HUDEP-2 (cell line): ENCODE data around the gene MED10.

ENCODE experiments used
- DNase-seq, 76 experiments: peaks; one replicate each; lab custom pipeline; 2025; ENCODE audit not compliant: unreplicated experiment in 76 of 76; lab: John Stamatoyannopoulos, UW

The MED10 gene

DNA sequence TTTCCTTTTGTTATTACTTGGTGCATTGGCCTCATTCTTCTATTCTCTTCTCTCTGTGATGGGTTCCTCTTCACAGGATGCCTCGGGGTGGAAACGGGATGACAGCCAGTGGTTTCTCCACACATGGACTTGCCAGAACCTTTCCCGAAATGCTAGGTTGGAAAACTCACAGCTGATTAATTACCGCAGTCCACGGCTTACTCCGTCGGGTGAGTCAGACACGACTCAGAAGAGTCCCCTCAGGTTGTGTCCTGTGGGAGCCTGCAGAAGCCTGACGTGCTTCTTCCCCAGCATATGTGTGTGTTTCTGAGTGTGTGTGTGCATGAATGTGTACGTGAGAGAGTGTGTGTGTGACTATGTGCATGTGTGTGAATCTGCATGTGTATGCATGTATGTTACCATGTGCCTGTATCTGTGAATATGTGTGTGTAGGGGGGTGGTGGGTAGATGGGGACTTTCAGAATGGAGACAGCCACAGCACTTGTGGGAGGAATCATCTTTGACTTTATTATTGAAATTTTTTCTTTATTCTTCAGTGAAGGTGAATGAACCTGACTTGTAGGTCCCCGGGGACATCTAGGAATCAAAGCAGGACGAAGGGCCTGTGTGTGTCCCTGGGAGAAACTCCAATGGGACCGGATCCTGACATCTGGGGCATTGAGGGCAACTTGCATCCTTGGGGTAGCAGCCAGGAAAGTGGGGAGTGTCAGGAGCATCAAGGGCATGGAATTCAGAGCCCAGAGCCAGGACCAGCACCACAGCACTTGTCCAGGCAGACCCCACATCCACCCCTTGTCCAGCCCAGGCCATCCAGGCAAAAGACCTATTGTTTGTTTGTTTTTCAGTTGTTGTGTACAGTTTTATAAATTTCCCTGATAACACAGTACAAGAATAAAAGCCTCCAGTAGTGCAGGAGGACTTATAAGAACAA, 21.9 kb upstream of the MED10 start:
- no peak for DNase-seq

DNA sequence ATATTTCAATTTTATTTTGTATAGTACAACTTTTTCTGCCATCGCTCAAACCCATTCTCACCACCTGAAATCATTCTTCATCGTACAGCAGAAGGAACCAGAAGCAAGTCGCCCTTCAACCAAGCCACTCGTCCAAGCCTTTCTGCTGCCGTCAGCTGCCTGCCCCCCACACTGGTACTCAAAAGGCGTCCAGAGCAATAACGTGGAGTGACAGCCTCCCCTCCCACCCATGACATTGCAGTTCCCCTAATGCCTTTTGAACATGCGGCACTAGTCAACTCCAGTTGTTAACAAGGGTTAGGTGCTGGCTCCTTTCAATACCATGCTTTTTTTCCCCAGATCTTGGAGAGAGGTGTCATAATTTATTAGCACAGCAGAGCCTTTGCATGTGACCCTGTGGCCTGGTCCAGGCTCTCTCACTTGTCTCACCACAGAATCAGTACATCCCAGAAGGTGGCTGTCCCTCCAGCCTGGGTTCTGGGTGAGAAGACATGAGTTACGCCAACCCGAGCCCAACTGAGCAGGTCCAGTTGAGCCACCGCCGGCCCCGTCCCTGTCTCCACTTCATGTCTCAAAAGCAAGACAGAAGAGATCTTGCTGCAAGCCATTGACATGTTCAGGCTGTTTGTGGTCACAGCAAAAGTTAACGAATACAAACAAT, 20.4 kb upstream of the MED10 start:
- DNase-seq: no peak

DNA sequence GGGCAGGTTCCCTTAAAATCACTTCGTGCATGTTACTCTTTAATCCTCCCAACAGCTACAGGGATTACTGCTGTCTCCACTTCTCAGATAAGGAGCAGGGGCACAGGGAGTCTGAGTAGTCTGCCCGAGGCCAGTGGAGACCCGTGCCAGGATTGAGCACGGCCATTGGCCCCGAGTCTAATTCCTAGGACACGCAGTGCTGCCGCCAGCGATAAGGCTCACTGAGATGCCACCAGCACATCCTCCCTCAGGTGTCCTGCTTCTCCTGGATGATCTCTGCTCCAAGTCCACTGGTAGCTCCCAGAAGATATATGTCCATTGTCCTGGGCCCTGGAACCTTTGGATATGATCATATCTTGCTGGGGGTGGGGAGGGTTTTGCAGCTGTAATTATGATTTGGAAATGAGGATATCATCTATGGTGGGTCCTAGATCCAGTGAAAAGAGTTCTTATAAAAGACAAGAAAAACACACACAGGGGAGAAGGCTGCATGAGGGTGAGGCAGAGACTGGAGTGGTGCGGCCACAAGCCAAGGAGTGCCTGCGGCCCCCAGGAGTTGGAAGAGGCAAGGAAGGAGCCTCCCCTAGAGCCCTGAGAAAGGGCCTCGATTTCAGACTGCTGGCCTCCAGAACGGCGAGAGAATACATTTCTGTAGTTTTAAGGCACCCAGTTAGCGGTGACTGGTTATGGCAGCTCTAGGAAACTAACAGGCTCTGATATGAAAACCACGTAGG, 19.4 kb upstream of the MED10 start:
- DNase-seq: no peak

DNA sequence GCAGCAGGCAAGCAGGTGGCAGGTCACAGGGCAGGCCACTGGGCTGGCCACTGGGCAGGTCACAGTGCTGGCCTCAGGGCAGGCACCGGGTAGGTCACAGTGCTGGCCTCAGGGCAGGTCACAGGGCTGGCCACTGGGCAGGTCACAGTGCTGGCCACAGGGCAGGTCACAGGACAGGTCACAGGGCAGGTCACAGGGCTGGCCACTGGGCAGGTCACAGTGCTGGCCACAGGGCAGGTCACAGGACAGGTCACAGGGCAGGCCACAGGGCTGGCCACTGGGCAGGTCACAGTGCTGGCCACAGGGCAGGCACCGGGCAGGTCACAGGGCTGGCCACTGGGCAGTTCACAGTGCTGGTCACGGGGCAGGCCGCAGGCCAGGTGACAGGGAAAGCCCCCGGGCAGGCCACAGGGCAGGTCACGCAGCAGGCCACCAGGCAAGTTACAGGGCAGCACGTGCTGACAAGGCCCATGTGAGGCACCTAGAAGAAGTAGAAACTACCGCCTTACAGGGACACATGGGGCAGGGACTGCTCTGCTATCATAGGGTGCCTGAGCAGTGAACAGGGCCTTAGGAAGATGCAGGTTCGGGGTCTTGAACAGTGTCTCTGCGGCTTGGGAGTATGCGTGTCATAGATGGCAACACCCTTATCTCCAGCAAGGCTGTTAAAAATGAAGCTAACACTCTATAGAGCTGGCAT, 18.6 kb upstream of the MED10 start:
- no peak for DNase-seq

DNA sequence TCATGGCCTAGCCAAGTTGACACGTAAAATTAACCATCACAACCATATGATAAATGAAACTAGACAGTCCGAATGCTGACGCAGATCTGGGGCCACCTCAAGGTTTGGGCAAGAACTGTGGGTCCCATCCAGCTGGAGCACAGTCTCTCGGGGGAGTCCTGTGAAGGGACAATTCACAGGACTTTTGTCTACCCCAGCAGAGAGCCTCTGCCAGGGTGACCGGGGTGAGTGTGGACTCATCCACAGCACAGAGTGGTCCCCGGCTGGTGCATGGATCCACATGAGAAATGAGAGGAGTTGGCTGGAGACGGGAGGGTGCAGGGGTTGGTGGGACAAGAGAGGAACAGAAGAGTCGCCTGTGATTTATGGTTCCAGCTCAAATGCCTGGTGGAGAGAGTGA, 17.7 kb upstream of the MED10 start:
- no peak for DNase-seq

DNA sequence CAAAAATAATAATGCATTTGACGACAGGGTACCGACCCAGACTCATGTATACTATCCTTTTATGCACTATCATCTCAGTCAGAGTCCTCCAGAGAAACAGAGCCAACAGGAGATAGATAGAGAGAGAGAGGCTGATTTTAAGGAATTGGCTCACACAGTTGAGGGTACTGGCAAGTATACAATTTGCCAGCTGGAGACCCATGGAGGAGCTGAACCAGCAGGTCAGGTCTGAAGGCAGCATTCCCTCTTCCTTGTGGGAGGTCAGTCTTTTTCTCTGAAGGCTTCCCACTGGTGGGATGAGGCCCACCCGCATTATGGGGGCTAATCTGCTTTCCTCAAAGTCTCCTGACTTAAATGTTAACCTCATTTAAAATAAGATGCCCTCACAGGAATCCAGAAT, 17.3 kb upstream of the MED10 start:
- DNase-seq: no peak

DNA sequence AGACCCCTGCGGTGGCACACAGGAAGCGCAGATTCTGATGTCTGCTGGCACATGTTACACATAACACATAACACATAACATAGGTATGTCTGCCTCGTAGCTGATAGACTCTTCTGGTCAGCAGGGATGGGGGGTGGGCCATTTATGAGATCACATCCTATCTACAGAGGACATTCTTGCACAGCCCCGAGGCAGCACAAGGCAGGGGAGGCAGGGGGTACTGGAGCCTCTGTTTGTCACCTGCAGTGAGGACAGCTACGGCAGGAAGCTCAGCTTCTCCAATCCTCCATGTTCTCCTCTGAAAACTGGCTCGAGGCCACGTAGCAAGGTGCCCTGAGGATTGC, 16.7 kb upstream of the MED10 start:
- DNase-seq: no peak

DNA sequence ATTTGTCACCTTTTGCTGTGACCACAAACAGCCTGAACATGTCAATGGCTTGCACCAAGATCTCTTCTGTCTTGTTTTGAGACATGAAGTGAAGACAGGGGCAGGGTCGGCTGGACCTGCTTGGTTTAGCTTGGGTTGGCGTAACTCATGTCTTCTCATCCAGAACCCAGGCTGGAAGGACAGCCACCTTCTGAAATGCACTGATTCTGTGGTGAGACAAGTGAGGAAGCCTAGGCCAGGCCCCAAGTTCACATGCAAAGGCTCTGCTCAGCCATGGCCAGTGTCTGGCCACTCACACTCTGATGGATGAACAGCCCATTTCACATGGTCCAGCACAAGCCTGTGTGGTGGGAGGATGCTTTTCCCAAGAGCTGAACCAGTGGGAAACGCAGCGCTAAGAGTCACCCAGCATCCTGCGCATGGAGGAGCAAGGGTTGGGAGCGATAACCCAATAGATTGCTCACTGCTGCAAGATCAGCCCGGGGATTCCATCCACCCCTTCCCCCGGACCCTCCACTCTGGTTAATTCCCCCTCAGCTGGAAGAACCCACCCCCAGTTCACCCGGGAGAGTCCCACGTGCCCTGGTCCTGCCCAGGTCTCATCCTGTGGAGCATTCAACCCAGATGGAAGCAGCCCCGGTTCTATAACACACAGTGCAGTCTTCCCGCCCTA, 16.2 kb upstream of the MED10 start:
- no peak for DNase-seq

DNA sequence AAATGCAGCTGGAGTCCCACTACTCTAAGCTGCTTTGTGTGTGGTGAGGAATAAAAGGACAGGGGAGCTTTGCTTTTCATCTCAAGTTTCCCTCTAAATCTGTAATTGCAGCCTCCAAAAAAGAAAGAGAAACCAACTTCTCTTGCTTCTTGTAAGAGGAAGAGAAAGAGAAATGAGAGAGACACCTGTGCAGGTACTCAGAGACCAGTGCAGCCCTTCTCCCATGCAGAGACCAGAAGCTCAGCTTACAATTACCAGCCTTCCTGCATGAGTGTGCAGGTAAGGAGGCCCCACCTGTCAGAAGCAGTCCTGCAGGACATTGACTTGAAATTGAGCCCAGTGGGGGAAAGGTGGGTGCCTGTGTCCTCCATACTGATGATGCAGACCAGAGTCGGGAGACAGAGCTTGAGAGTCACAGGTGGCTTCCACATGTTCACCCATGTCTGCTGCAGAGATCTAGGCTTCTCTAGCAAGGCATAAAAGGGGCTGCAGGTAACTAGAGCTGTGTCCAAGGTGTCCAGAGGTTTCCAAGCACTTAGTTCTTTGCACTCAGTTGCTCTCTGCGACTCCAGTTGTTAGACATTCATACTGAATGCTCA, 15.3 kb upstream of the MED10 start:
- DNase-seq: no peak

DNA sequence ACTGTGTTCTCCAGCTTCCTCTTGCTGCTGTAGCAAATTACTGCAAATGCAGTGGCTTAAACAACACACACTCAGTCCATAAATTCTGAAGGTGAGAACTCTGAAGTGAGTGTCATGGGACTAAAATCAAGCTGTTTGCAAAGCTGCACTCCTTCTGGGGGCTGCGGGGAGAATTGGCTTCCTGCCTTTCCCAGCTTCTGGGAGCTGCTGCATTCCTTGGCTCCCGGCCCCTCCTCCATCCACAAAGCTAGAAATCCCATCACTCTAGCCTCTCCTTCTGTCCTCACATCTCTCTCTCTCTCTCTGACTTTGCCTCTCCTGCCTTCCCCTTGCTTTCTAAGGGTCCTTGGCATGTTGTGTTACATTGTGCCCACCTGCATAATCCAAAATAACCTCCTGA, 14.2 kb upstream of the MED10 start:
- DNase-seq: no peak

DNA sequence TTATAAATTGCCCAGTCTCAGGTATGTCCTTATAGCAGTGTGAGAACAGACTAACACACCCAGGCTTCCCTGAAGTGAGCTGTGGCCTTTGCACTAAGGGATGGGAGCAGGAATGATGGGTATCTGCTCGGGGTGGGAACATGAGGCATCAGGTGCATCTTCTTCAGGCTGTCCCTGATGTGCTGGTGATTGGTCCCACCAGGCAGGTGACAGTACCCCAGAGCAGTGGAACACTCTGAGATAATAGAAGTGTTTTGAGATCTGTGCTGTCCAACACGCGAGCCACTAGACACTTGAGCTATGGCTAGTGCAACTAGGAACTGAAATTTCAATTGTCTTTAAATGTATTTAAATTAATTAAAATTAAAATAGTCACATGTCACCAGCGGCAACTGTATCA, 12.8 kb upstream of the MED10 start:
- DNase-seq: no peak

DNA sequence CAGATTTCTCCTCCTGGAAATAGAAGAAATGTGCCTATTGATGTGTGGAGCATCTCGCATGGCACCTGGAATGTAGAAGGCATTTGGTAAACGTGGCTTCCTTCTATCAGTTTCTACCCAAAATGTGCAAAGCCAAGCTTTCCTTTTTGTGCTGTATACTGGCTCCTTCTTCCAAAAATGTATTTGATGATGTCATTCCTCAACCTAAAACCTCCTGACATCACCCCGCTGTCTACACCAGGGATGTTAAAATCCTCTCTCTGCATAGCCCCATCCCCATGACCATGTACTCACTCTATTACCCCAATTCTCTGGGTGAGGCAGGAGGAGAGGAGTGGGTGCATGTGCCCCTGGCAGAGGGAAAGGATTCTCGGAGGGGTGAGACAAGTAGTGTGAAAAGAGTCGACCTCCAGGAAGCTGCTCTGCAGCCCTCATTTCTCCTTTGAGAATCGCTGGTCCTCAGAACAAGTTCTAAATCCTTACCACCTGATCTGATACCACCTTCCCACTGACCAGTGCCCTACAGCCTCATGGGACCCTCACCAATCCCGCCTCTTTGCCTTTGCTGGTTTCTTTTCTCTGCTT, 11.7 kb upstream of the MED10 start:
- DNase-seq: no peak

DNA sequence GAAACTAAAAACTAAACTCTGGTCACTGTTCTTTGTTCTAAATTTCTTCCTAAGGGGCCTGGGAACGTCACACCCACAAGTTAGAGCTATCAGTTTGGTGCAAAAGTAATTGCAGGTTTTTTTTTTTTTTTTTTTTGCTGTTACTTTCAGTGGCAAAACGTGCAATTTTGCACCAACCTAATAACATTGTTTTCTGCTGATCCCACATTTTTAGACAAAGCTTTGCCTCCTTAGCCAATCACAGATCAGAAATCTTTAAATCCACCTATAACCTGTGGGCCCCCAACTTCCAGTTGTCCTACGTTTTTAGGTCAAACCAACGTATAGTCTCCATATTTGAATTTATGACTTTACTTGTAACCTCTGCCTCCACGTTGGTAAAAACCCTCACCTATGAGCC, 11.1 kb upstream of the MED10 start:
- no peak for DNase-seq

DNA sequence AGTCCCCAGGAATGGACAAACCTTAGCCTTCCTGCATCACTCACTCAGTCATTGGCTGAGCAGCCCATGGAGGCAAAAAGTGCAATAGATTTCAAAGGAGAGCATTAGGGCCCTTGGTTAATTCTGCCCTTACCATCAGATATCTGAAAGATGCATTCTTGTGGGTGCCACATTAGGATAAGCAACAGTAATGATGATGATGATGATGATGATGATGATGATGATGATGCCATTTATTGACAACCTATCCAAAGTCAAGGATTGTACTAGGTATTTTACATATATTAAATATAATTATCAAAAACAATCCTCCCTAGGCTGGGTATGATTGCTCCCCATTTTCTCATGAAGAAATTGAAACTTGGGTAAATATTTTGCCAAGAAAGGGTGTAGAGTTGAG, 9.6 kb upstream of the MED10 start:
- no peak for DNase-seq

DNA sequence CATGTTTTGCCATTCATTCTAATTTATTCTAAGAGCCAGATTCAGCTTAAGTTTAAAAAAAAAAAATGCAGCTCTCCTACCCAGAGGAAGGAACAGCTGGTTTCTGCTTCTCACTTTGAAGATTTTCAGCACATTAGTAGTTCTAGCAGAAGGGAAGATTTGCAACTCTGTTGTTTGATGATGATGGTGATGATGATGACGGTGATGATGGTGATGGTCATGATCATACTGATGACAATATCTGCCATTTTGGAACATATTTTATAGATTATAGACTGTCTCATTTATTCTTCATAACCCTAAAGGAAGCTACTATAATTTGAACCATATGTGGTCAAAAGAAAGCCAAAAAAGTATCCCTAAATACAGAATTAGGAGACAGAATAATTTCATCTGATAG, 7.9 kb upstream of the MED10 start:
- DNase-seq: no peak

DNA sequence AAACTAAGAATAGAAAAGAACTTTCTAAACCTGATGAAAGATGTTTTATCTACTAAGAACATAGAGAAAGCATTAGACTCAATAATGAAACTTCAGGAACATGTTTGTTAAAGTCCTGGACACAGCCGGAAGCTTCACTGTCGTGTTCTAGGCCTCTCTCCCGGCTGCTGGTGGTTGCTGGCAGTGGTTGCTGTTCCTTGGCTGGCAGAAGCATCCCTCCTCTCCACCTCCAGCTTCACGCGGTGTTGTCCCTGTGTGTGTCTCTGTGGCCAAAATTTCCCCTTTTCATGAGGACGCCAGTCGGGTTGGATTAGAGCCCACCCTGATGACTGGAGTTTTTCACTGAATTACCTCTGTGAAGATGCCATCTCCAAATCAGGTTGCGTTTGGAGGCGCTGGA, 6.5 kb upstream of the MED10 start:
- DNase-seq: no peak

DNA sequence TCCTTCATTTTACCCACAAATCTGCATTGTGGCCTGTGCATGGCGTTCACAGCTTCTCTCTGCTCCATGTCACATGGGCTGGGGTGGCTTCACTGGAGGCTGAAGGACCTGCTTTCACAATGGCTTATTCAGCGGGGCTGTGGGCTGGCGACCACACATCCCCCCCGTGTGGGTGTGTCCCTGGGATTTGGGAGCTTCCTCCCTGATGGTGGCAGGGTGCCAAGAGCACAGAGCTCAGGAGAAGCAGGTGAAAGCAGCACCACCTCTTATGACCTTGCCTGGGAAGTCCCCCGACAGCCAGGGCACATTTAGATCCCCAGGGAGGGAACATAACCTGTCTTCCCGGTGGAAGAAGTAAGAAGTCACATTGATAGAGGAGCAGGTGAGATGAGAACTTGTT, 5.0 kb upstream of the MED10 start:
- no peak for DNase-seq

DNA sequence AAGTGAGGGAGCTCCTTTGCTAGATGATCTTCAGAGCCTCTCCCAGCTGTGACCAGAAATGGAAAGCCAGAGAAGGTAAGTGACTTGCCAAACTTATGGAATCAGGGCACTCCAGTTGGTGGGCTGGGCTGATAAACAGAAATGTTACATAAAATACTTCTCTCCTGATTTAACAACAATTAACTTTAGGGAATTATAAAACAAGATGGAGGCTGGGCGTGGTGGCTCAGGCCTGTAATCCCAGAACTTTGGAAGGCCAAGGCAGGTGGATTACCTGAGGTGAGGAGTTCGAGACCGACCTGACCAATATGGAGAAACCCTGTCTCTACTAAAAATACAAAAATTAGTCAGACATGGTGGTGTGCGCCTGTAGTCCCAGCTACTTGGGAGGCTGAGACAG, 899 bp upstream of the MED10 start:
- DNase-seq: no peak

DNA sequence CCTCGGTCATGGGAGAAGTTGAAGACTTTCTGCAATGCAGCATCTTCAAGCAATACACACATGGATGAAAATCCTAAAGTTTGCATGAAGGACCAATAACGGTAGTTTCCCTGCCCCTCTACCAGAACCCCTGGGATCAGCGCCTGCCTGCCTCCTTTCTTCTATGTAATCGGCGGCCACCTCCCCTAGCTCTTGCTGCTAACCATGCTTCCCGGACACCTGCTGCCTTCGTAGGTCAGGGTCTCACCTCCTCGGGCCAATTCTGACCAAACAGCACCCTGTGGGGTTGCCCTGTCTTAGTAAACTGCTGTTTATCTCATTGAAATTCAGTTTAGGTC, 388 bp upstream of the MED10 start:
- no peak for DNase-seq

DNA sequence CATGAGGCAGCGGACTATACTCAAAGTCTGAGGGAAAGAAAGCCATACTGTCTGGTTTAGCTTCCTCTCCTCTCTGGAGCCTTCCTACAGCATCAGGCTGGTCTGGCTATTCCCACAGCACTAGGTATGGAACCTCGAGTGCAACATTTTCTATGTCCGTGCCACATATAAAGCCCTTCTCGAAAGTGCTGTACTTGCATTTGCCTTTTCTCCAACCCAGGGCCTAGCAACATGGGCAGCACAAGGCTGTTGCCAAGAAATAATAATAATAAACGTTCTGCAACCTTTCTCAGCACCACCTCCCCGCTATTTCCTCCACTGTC, 804 bp downstream of the MED10 start:
- no peak for DNase-seq
